H9 (cell line): ENCODE measurements around the gene DENND1C. TPM values are rescaled to one million over a fixed set of nuclear protein-coding genes. Genes with fewer than 3 reads are reported as not detected.

Experiments used
- DNase-seq: peaks from one replicate; pipeline ENCODE4 v3.0.0-alpha.2; 2017
- H2AFZ ChIP-seq: one replicate; pipeline ENCODE4 v1.6.1; 2013; ENCODE audit warnings: mild to moderate bottlenecking, low read length, control low read depth, moderate library complexity
- H2AK5ac ChIP-seq: 2 replicates; pipeline ENCODE4 v1.6.1; 2013; ENCODE audit warnings: low read length, control low read depth, mixed read lengths; ENCODE audit not compliant: insufficient read length
- H2BK120ac ChIP-seq: one replicate; pipeline ENCODE4 v1.6.1; 2013; ENCODE audit warnings: low read depth, mild to moderate bottlenecking, low read length, control low read depth, inconsistent platforms; ENCODE audit not compliant: poor library complexity, severe bottlenecking
- H2BK12ac ChIP-seq: 2 replicates; pipeline ENCODE4 v1.6.1; 2013; ENCODE audit warnings: low read length, control low read depth, mixed read lengths, low read depth; ENCODE audit not compliant: insufficient read length
- H2BK15ac ChIP-seq: 2 replicates; pipeline ENCODE4 v1.6.1; 2013; ENCODE audit warnings: low read depth, low read length, control low read depth
- H2BK20ac ChIP-seq: one replicate; pipeline ENCODE4 v1.6.1; 2013; ENCODE audit warnings: low read depth, mild to moderate bottlenecking, low read length, control low read depth, inconsistent platforms; ENCODE audit not compliant: poor library complexity, severe bottlenecking
- H2BK5ac ChIP-seq: 2 replicates; pipeline ENCODE4 v1.6.1; 2013; ENCODE audit warnings: low read length, control low read depth, mixed read lengths; ENCODE audit not compliant: insufficient read length
- H3K14ac ChIP-seq: 2 replicates; pipeline ENCODE4 v1.6.1; 2013; ENCODE audit warnings: low read length, control low read depth; ENCODE audit not compliant: insufficient read depth
- H3K18ac ChIP-seq: 2 replicates; pipeline ENCODE4 v1.6.1; 2013; ENCODE audit warnings: low read depth, mild to moderate bottlenecking, mixed read lengths, low read length, control low read depth; ENCODE audit not compliant: insufficient read length
- H3K23ac ChIP-seq: 2 replicates; pipeline ENCODE4 v1.6.1; 2013; ENCODE audit warnings: low read length, control low read depth, mixed read lengths, low read depth; ENCODE audit not compliant: insufficient read length
- H3K23me2 ChIP-seq: 2 replicates; pipeline ENCODE4 v1.6.1; 2013; ENCODE audit warnings: low read depth, mild to moderate bottlenecking, mixed read lengths, low read length, control low read depth; ENCODE audit not compliant: insufficient read length, poor library complexity, severe bottlenecking
- H3K27ac ChIP-seq: 2 replicates; pipeline ENCODE4 v1.5.1; 2013; ENCODE audit warnings: low read length, control low read depth, mixed read lengths, low read depth; ENCODE audit not compliant: insufficient read length
- H3K27me3 ChIP-seq: 2 replicates; pipeline ENCODE4 v1.6.1; 2013; ENCODE audit warnings: low read length, control low read depth, inconsistent platforms; ENCODE audit not compliant: insufficient read depth
- H3K4ac ChIP-seq: 2 replicates; pipeline ENCODE4 v1.6.1; 2013; ENCODE audit warnings: low read depth, mild to moderate bottlenecking, control low read depth, inconsistent platforms, low read length, moderate library complexity
- H3K4me1 ChIP-seq: 2 replicates; pipeline ENCODE4 v1.6.1; 2013; ENCODE audit warnings: low read length, control low read depth, inconsistent platforms; ENCODE audit not compliant: insufficient read depth
- H3K4me2 ChIP-seq: 2 replicates; pipeline ENCODE4 v1.6.1; 2013; ENCODE audit warnings: low read length, control low read depth, mixed read lengths; ENCODE audit not compliant: insufficient read length, insufficient read depth
- H3K56ac ChIP-seq: 2 replicates; pipeline ENCODE4 v1.6.1; 2013; ENCODE audit warnings: low read depth, mild to moderate bottlenecking, mixed read lengths, low read length, control low read depth; ENCODE audit not compliant: insufficient read length
- H3K79me1 ChIP-seq: 2 replicates; pipeline ENCODE4 v1.6.1; 2013; ENCODE audit warnings: low read depth, mild to moderate bottlenecking, moderate library complexity, low read length, control low read depth, inconsistent platforms; ENCODE audit not compliant: insufficient read depth, poor library complexity, severe bottlenecking
- H3K79me2 ChIP-seq: 2 replicates; pipeline ENCODE4 v1.6.1; 2013; ENCODE audit warnings: low read length, control low read depth, inconsistent platforms; ENCODE audit not compliant: insufficient read depth
- H3K9ac ChIP-seq: 2 replicates; pipeline ENCODE4 v1.6.1; 2013; ENCODE audit warnings: low read length, control low read depth, mixed read lengths; ENCODE audit not compliant: insufficient read length; ENCODE audit errors: extremely low read depth
- H3K9me3 ChIP-seq: one replicate; pipeline ENCODE4 v1.6.1; 2013; ENCODE audit warnings: low read depth, low read length, inconsistent platforms; ENCODE audit not compliant: control insufficient read depth
- H3T11ph ChIP-seq: one replicate; pipeline ENCODE4 v1.6.1; 2013; ENCODE audit warnings: mild to moderate bottlenecking, low read length, control low read depth, inconsistent platforms
- H4K20me1 ChIP-seq: one replicate; pipeline ENCODE4 v1.6.1; 2013; ENCODE audit not compliant: control insufficient read depth, insufficient read length, insufficient read depth
- H4K5ac ChIP-seq: 2 replicates; pipeline ENCODE4 v1.6.1; 2013; ENCODE audit warnings: low read depth, mild to moderate bottlenecking, mixed read lengths, low read length, control low read depth; ENCODE audit not compliant: insufficient read length
- H4K8ac ChIP-seq: replicated peaks from 2 replicates; pipeline ENCODE4 v1.6.1; 2013; ENCODE audit warnings: low read length, control low read depth, mixed read lengths, low read depth; ENCODE audit not compliant: insufficient read length
- H4K91ac ChIP-seq: 2 replicates; pipeline ENCODE4 v1.6.1; 2013; ENCODE audit warnings: low read depth, mild to moderate bottlenecking, moderate library complexity, mixed read lengths, low read length, control low read depth; ENCODE audit not compliant: insufficient read length
- H3K27ac Mint-ChIP-seq, 3 experiments: 2 replicates in 2 of 3; 3 replicates in 1 of 3; pipeline ENCODE4 v1.8.0; 2020 to 2021; ENCODE audit warnings: mixed read lengths in 3 of 3, mild to moderate bottlenecking in 1 of 3, moderate library complexity in 1 of 3
- H3K27me3 Mint-ChIP-seq: 2 replicates; pipeline ENCODE4 v1.8.0; 2021; ENCODE audit warnings: low read depth, mild to moderate bottlenecking, moderate library complexity, mixed read lengths
- H3K36me3 Mint-ChIP-seq, 3 experiments: 2 replicates in 2 of 3; 3 replicates in 1 of 3; pipeline ENCODE4 v1.8.0; 2020 to 2021; ENCODE audit warnings: low read depth in 3 of 3, mixed read lengths in 3 of 3; ENCODE audit not compliant: insufficient read depth in 1 of 3
- H3K4me1 Mint-ChIP-seq, 2 experiments: 2 replicates each; pipeline ENCODE4 v1.8.0; 2020; ENCODE audit warnings: mixed read lengths in 2 of 2
- H3K4me3 Mint-ChIP-seq, 2 experiments: 2 replicates in 1 of 2; 3 replicates in 1 of 2; pipeline ENCODE4 v1.8.0; 2020 to 2021; ENCODE audit warnings: mild to moderate bottlenecking in 2 of 2, mixed read lengths in 2 of 2, moderate library complexity in 1 of 2
- H3K9me3 Mint-ChIP-seq, 2 experiments: 2 replicates in 1 of 2; 3 replicates in 1 of 2; pipeline ENCODE4 v1.8.0; 2020; ENCODE audit warnings: mild to moderate bottlenecking in 2 of 2, mixed read lengths in 2 of 2, moderate library complexity in 1 of 2
- WGBS: extraction: QIAGEN DNeasy Blood & Tissue Kit; methylation state at CpG from one replicate; pipeline ENCODE4 v1.1.7; 2013; ENCODE audit warnings: missing lambda C conversion rate, low lambda C conversion rate, mixed read lengths; ENCODE audit not compliant: insufficient read length; ENCODE audit errors: extremely low coverage; 5-methylcytosine and 5-hydroxymethylcytosine counted together
- total RNA-seq: library from RNA; stranded (reverse); gene quantifications from 2 replicates; pipeline ENCODE4 v1.2.1, GENCODE V29; 2021
- TF ChIP-seq, protein P1 (sequence below): fragments of 200-600 bp; sonication (generic); conservative IDR thresholded peaks from 3 replicates; pipeline ENCODE4 v1.8.0; 2021; ENCODE audit warnings: antibody characterized with exemption, mild to moderate bottlenecking

Gene DENND1C
- total RNA-seq, 1 experiment from 2014 or later: 2.4 TPM

DNA sequence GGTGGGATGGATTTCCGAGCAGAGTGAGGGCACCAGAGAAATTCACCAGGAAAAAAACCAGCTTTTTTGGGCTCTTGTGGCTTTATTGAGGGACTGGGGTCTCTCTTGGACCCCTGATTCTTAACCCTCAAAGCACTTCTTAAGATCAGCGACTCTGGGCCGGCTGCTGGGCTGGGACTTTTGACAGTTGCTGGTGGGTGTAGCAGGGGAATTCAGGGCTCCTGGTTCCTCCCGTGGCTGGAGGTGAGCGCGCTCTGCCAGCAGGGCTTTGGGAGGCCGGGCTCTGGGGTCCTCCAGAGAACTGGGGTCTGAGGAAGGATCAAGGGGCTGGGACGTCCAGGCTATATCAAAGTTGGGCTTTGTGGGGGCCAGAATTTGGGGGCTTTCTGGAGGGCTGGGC lies 14.2 kb downstream of the DENND1C start:
- TF ChIP-seq, protein P1, sequence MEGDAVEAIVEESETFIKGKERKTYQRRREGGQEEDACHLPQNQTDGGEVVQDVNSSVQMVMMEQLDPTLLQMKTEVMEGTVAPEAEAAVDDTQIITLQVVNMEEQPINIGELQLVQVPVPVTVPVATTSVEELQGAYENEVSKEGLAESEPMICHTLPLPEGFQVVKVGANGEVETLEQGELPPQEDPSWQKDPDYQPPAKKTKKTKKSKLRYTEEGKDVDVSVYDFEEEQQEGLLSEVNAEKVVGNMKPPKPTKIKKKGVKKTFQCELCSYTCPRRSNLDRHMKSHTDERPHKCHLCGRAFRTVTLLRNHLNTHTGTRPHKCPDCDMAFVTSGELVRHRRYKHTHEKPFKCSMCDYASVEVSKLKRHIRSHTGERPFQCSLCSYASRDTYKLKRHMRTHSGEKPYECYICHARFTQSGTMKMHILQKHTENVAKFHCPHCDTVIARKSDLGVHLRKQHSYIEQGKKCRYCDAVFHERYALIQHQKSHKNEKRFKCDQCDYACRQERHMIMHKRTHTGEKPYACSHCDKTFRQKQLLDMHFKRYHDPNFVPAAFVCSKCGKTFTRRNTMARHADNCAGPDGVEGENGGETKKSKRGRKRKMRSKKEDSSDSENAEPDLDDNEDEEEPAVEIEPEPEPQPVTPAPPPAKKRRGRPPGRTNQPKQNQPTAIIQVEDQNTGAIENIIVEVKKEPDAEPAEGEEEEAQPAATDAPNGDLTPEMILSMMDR: no peak
- no peak overlapping the region for H3K4ac ChIP-seq
- no peak overlapping the region for H2BK12ac ChIP-seq
- H3K27me3 ChIP-seq: no peaks in the 10 kb centered on the region
- H2AK5ac ChIP-seq: no peak overlapping the region
- no peak overlapping the region for H2BK5ac ChIP-seq
- H2BK20ac ChIP-seq: no peak overlapping the region
- H2BK15ac ChIP-seq: no peak overlapping the region
- H3K23ac ChIP-seq: no peak overlapping the region
- H3K27ac ChIP-seq: no peak overlapping the region
- Mint-ChIP-seq H3K36me3 (peaks cover 0 to 31% (median 23%) of the 10 kb centered on the region in 3 experiments; a peak in 6 of 7 replicates), H3K27me3 (peaks cover 2% of the 10 kb centered on the region), H3K4me3 (no peak overlapping the region), H3K9me3 (no peaks in the 10 kb centered on the region), H3K4me1 (peaks cover 17 to 37% of the 10 kb centered on the region in 2 experiments), H3K27ac (no peak overlapping the region)
- no peaks in the 10 kb centered on the region for H3K79me2 ChIP-seq
- H3K56ac ChIP-seq: no peak overlapping the region
- no peak overlapping the region for H4K8ac ChIP-seq
- no CpG with 5 or more reads among the region's 8 CpGs for WGBS
- H4K20me1 ChIP-seq: no peaks in the 10 kb centered on the region
- H3K4me1 ChIP-seq: no peaks in the 10 kb centered on the region
- H3K79me1 ChIP-seq: no peaks in the 10 kb centered on the region
- H3K9ac ChIP-seq: no peak overlapping the region
- no peak overlapping the region for H3K18ac ChIP-seq
- no peak overlapping the region for H3K14ac ChIP-seq
- no peak overlapping the region for H4K91ac ChIP-seq
- H3K4me2 ChIP-seq: no peak overlapping the region
- peaks cover 5% of the 10 kb centered on the region for H3K23me2 ChIP-seq
- no peak overlapping the region for H4K5ac ChIP-seq
- H2AFZ ChIP-seq: no peak overlapping the region
- no peaks in the 10 kb centered on the region for H3K9me3 ChIP-seq
- no peak overlapping the region for H2BK120ac ChIP-seq
- DNase-seq: no peak
- H3T11ph ChIP-seq: no peak overlapping the region
